SH-SY5Y (cell line): ENCODE measurements around the gene NDUFB8.

ENCODE experiments used
- GATA2 ChIP-seq: IDR thresholded peaks from 2 replicates; pipeline ENCODE4 v1.6.1; 2011; ENCODE audit warnings: mild to moderate bottlenecking, low read depth, low read length
- GATA3 ChIP-seq: IDR thresholded peaks from 2 replicates; pipeline ENCODE4 v1.6.1; 2011; ENCODE audit warnings: low read depth, mild to moderate bottlenecking, low read length, moderate library complexity

DNA sequence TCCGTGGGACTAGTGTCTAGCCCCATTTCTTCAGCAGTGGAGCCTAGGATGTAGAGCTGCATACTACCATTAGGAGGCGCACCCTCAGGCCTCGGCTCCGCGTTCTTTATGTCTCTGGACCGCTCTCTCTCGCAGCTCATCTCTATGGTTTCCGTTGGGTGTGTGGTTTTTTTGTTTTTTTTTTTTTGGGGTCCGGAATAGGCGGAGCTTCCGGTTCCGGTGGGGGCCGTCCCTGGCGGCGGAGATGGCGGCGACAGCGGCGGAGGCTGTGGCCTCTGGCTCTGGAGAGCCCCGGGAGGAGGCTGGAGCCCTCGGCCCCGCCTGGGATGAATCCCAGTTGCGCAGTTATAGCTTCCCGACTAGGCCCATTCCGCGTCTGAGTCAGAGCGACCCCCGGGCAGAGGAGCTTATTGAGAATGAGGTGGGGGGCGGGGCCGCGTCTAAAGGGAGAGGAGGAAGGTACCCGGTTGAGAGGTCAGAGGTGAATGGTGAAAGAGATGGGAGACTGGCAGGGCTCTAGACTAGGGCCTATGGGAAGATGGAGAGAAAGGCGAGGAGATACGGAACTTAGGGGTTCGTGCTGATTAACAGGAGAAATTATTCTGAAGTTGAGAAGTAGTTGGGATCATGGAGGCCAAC, 6.2 kb upstream of the NDUFB8 start, which contains the start of gene HIF1AN:
- no peak for TF ChIP-seq GATA2
- TF ChIP-seq GATA3: no peak
